Gastrocnemius medialis (tissue), 4 donors: ENCODE data around the gene RBBP8.

Source experiments
- POLR2A ChIP-seq, 2 donors: fragments of 450-650 bp; IDR thresholded peaks; one replicate each; pipeline ENCODE4 v1.6.1; 2017; ENCODE audit warnings: antibody characterized with exemption in 2 of 2, mild to moderate bottlenecking in 2 of 2, moderate library complexity in 2 of 2
- TF ChIP-seq, protein P1 (sequence below), 5 experiments: fragments of 450-650 bp in 3 of 5; fragments of 200-600 bp in 2 of 5; sonication (generic) in 2 of 5; IDR thresholded peaks in 4 of 5; conservative IDR thresholded peaks in 1 of 5; 1 replicate in 4 of 5; 2 replicates in 1 of 5; pipeline ENCODE4 v1.5.1; 2016 to 2019; ENCODE audit warnings: antibody characterized with exemption in 5 of 5, mild to moderate bottlenecking in 3 of 5, moderate library complexity in 3 of 5

DNA sequence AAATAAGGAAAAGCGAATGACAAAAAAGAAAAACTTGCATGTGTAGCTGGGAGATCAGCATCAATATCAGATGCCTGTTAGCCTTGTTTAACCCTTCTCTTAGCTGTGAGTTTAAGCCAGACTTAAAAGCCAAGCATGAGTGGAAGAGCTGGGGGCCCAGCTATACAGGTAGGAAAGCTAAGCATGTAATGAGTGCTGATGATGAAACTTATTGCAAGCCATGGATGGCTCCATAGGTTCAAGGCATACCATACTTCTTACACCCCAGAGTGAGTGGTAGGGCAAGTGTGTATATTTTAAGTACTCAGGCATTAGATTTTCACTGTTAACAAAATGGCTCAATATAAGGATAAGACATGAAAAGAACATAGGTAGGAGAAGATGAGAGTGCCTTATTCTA lies 28.0 kb downstream of the RBBP8 start:
- no peak for TF ChIP-seq POLR2A (IDR thresholded peaks at IDR 0.05)
- TF ChIP-seq, protein P1, sequence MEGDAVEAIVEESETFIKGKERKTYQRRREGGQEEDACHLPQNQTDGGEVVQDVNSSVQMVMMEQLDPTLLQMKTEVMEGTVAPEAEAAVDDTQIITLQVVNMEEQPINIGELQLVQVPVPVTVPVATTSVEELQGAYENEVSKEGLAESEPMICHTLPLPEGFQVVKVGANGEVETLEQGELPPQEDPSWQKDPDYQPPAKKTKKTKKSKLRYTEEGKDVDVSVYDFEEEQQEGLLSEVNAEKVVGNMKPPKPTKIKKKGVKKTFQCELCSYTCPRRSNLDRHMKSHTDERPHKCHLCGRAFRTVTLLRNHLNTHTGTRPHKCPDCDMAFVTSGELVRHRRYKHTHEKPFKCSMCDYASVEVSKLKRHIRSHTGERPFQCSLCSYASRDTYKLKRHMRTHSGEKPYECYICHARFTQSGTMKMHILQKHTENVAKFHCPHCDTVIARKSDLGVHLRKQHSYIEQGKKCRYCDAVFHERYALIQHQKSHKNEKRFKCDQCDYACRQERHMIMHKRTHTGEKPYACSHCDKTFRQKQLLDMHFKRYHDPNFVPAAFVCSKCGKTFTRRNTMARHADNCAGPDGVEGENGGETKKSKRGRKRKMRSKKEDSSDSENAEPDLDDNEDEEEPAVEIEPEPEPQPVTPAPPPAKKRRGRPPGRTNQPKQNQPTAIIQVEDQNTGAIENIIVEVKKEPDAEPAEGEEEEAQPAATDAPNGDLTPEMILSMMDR (IDR thresholded peaks at IDR 0.05 in 4 of 5, conservative IDR thresholded peaks at IDR 0.05 in 1 of 5): no peak
